ENCODE results near the gene C11orf16.
"Not testable (repeated sequence)": the region's sequence is repeated elsewhere in the genome, so short reads cannot be mapped to it uniquely, and the experiment has no call there.

C11orf16 gene

DNA sequence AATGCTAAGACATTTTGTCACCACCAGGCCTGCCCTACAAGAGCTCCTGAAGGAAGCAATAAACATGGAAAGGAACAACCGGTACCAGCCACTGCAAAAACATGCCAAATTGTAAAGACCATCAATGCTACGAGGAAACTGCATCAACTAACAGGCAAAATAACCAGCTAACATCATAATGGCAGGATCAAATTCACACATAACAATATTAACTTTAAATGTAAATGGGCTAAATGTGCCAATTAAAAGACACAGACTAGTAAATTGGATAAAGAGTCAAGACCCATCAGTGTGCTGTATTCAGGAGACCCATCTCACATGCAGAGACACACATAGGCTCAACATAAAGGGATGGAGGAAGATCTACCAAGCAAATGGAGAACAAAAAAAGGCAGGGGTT, 41.6 kb downstream of the C11orf16 start:
- not testable (repeated sequence) for DNase-seq (ENCODE audit: low read depth)

DNA sequence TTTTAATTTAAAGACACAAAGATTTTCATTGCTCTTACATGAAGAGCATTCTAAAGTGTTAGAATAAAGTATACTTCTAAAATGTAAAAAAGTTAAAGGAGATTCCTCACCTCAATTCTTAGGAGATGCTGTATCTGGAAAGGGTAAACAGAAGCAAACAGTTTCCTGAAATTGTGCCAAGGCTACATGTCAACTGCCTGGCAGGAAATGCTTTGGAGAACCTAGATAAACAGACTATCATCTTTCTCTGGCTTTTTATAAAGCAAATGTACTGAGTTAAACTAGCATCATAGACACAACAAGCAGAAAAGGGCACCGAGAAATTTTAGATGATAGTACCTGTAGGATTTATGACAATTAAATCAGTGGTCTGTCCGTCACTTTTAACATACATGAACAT, 46.4 kb downstream of the C11orf16 start:
- no peak for DNase-seq (ENCODE audit: low read depth)

DNA sequence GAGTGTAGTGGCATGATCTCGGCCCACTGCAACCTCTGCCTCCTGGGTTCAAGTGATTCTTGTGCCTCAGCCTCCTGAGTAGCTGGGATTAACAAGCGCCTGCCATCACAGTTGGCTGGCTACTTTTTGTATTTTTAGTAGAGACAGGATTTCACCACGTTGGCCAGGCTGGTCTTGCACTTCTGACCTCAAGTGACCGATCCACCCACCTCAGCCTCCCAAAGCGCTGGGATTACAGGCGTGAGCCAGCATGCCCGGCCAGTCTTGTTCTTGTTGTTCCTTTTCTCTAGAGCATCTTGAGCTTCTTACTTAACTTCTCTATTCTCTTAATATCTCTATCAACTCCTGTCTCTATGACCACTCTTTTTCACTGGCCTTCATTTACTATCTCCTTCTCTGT, 51.2 kb downstream of the C11orf16 start:
- not testable (repeated sequence) for DNase-seq (ENCODE audit: low read depth)

DNA sequence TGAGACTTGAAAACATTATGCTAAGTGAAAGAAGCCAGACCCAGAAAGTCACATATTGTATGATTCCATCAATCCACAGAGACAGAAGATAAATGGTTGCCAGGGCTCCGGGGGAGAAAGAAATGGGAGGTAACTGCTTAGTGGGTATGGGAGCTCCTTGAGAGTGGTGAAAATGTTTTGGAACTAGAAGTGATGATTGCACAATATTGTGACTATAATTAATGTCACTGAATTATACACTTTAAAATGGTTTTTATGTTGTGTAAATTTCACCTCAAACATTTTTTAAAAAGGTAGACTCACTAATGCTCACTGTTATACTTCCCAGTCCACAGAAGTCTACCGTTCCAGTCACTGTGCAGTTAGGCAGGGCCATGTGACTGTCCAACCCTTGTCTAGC, 54.0 kb downstream of the C11orf16 start:
- no peak for DNase-seq (ENCODE audit: low read depth)

DNA sequence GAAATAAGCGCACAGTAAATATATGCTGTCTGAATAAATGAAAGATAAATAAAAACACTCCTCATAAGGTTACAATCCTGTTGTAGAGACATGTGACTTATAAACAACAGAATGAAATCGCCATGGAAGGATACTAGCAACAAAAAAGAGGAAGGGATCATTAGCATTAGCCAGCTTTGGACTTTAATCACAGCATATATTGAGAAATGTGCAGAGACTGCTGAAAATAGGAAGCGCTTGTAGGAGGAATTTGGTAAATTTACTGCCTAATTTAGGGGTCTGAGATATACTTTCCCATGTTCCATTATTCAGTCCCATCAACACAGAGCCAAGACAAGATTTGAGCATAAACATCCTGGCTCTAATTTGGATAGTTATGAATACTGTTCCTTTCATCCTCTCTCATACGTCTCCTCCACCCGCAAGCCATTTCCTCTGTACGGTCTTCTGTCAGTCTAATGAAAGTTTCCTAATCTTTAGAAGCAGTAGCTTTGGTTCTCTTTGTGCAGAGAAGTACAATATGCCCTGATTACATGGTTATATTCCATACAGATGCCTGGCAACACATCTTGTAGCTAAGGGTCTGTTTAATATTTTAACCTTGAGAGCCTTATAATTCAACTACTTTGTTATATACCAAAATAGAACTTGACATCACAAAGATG, 58.9 kb downstream of the C11orf16 start:
- no peak for DNase-seq (ENCODE audit: low read depth)

DNA sequence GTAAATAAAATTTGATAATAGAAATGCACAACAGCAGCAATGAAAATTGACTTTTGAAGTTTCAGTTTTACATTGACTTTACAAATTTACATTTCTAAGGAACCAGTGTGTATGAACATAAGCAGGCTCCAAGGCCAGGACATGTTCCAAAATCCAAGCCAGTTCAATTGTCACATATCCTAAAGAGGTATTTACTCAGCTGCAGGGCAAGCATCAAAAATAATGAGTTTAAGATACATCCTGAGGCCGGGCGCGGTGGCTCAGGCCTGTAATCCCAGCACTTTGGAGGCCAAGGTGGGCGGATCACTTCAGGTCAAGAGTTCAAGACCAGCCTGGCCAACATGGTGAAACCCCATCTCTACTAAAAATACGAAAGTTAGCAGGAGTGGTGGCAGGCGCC, 60.8 kb downstream of the C11orf16 start:
- no peak for DNase-seq (ENCODE audit: low read depth)

DNA sequence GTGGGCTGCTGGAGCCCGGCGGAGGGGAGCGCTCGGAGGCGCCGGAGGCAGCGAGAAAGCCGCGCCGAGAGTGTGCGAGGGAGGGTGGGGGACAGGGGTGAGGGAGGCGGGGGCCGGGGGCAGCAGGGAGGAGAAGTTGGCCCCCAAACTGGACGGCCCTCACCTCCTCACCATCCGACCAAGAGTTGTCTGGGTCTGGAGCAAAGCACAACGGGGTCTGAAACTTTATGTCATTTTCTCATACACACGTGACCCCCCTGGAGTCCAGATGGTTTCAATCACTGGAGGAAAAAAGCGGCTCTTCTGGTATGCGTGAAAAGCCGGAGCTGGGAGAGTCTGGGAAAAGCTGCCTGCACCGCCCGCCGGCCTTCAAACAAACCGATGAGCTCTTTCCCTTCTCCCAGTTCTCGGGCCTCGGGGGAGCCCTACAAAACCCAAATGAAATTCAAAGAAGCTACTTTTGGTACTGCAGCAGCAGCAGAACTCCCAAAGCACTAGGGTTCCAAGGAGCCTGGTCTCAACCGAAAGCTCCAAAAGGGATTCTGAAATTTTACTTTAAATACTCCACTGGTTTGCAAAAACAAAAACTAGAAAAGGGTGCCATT, 61.5 kb downstream of the C11orf16 start:
- DNase-seq (ENCODE audit: low read depth) = no peak

DNA sequence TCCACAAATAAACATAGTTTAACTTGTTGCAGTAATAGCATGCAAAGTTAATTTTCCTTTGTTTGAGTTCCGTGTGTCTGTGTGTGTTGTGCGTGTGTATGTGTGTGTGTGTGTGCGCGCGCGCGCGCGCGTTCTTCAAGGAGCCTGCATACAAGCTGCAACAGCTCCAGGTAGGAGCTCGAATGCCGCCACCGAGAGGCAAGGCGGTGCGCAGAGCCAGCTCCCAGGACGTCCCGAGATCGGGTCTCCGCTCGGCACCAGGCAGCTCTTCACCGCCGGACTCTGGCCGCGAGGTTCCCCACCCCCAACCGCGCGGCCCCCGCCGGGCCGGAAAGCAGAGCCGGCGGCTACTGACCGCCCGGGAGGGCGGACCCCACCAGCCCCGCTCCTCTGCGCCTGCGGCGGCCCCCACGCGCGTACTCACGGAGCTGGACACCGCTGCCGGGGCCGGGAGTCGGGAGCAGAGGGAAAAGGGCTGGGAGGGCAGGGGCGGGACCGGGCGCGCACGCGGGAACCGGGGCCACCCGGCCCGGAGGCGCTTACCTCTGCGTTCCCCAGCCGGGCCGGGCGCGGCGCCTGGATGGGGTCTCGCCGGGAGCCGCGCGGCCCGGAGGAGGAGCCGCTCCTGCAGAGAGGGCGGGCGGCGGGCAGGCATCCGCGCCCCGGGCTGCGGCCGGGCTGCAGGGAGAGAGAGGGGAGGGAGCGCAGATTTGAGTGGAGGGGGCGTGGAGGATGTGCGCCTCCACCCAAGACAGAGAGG, 62.2 kb downstream of the C11orf16 start:
- no peak for DNase-seq (ENCODE audit: low read depth)
